B cell (primary cell): Measurements from ENCODE around the gene LGR5.

ENCODE experiments used
- CTCF ChIP-seq: fragments of 200-600 bp; IDR thresholded peaks from one replicate; pipeline ENCODE4 v1.8.0; 2022; ENCODE audit warnings: antibody characterized with exemption, mild to moderate bottlenecking
- EZH2 ChIP-seq: IDR thresholded peaks from 2 replicates; pipeline ENCODE4 v1.6.1; 2012; ENCODE audit warnings: borderline replicate concordance, low read depth, mild to moderate bottlenecking, moderate library complexity, low read length; ENCODE audit not compliant: insufficient read depth, poor library complexity, severe bottlenecking

GRCh38 chr12:71415336-71416231 is 24.0 kb upstream of the LGR5 start:
- peak; percentile 84 for TF ChIP-seq CTCF
- TF ChIP-seq EZH2, result no peak
